Measurements from ENCODE around the gene SULT1C4. TPM values are rescaled to one million over a fixed set of nuclear protein-coding genes. Genes with fewer than 3 reads are reported as not detected.

The SULT1C4 gene
- total RNA-seq = 8.8 TPM

- peak within 1 kb of the TSS; percentile 40 to 51 for H3K4me3 ChIP-seq
These were observed at the start of gene SULT1C4 for GRCh38 chr2:108377815-108378630. SULT1C4 (plus strand) TSS chr2:108377954; CDS start chr2:108378338, 384 bp downstream.

GRCh38 chr2:108329771-108330170, 48.0 kb upstream of the SULT1C4 start:
- Histone ChIP-seq H3K27ac (no peak overlapping the region), H3K4me3 (no peak overlapping the region), H3K4me1 (peaks cover 6% of the 10 kb centered on the region), H3K36me3 (no peaks in the 10 kb centered on the region), H3K9me3 (no peaks in the 10 kb centered on the region), H3K27me3 (no peaks in the 10 kb centered on the region)
- no peak for DNase-seq (ENCODE audit: extremely low spot score in 2 of 2)
- intact Hi-C loops (cut with DNase I) = no loop called here
- TF ChIP-seq POLR2A (IDR thresholded peaks at IDR 0.05) (no peak), CTCF (IDR thresholded peaks at IDR 0.05) (no peak), POLR2AphosphoS5 (IDR thresholded peaks at IDR 0.05; ENCODE audit: insufficient read depth in 1 of 2, low read depth in 1 of 2) (no peak)

More at GRCh38 chr2:108377815-108378630, at the start of gene SULT1C4:
- H3K27ac ChIP-seq = peak within 1 kb of the TSS; percentile 84
- no peak for DNase-seq (ENCODE audit: extremely low spot score in 2 of 2)
- H3K27me3 ChIP-seq = no peaks in the 10 kb centered on the region
- intact Hi-C loops (cut with DNase I) = no loop called here
- no peaks in the 10 kb centered on the region for H3K36me3 ChIP-seq
- H3K9me3 ChIP-seq = no peaks in the 10 kb centered on the region
- TF ChIP-seq POLR2A (IDR thresholded peaks at IDR 0.05) (peak in 1 of 2 donors; percentile 25), CTCF (IDR thresholded peaks at IDR 0.05) (no peak), POLR2AphosphoS5 (IDR thresholded peaks at IDR 0.05; ENCODE audit: insufficient read depth in 1 of 2, low read depth in 1 of 2) (peak in 1 of 2 donors; percentile 47)
- H3K4me1 ChIP-seq = peaks cover 11% of the 10 kb centered on the region

GRCh38 chr2:108330979-108331378, 46.8 kb upstream of the SULT1C4 start:
- Histone ChIP-seq H3K27ac (no peak overlapping the region), H3K9me3 (no peaks in the 10 kb centered on the region), H3K27me3 (no peaks in the 10 kb centered on the region), H3K4me1 (peaks cover 6% of the 10 kb centered on the region), H3K4me3 (no peak overlapping the region), H3K36me3 (no peaks in the 10 kb centered on the region)
- no peak for DNase-seq (ENCODE audit: extremely low spot score in 2 of 2)
- no peak for TF ChIP-seq POLR2AphosphoS5 (IDR thresholded peaks at IDR 0.05; ENCODE audit: insufficient read depth in 1 of 2, low read depth in 1 of 2)
- no peak for TF ChIP-seq POLR2A (IDR thresholded peaks at IDR 0.05)
- TF ChIP-seq CTCF (IDR thresholded peaks at IDR 0.05) = no peak
- intact Hi-C loops (cut with DNase I) = no loop called here

GRCh38 chr2:108345951-108346350, 31.8 kb upstream of the SULT1C4 start:
- Histone ChIP-seq H3K27me3 (no peaks in the 10 kb centered on the region), H3K9me3 (no peaks in the 10 kb centered on the region), H3K4me3 (no peak overlapping the region), H3K27ac (no peak overlapping the region), H3K4me1 (no peaks in the 10 kb centered on the region), H3K36me3 (no peaks in the 10 kb centered on the region)
- TF ChIP-seq POLR2AphosphoS5 (IDR thresholded peaks at IDR 0.05; ENCODE audit: insufficient read depth in 1 of 2, low read depth in 1 of 2) = no peak
- TF ChIP-seq CTCF (IDR thresholded peaks at IDR 0.05) = no peak
- no peak for TF ChIP-seq POLR2A (IDR thresholded peaks at IDR 0.05)
- DNase-seq (ENCODE audit: extremely low spot score in 2 of 2) = no peak
- intact Hi-C loops (cut with DNase I) = no loop called here

GRCh38 chr2:108346827-108347226, 30.9 kb upstream of the SULT1C4 start:
- TF ChIP-seq POLR2AphosphoS5 (IDR thresholded peaks at IDR 0.05; ENCODE audit: insufficient read depth in 1 of 2, low read depth in 1 of 2) = no peak
- no peak for TF ChIP-seq POLR2A (IDR thresholded peaks at IDR 0.05)
- no peak for TF ChIP-seq CTCF (IDR thresholded peaks at IDR 0.05)
- H3K9me3 ChIP-seq = no peaks in the 10 kb centered on the region
- intact Hi-C loops (cut with DNase I) = no loop called here
- no peak overlapping the region for H3K4me3 ChIP-seq
- H3K27me3 ChIP-seq = no peaks in the 10 kb centered on the region
- no peaks in the 10 kb centered on the region for H3K36me3 ChIP-seq
- no peak for DNase-seq (ENCODE audit: extremely low spot score in 2 of 2)
- no peak overlapping the region for H3K27ac ChIP-seq
- H3K4me1 ChIP-seq = no peaks in the 10 kb centered on the region
